Breast epithelium (tissue), 3 donors: Measurements from ENCODE around the gene PRLR.

Source experiments
- CTCF ChIP-seq, 3 donors: fragments of 450-650 bp; IDR thresholded peaks; one replicate each; pipeline ENCODE4 v1.5.1; 2016 to 2017; ENCODE audit warnings: antibody characterized with exemption in 3 of 3, mild to moderate bottlenecking in 3 of 3, moderate library complexity in 3 of 3
- POLR2A ChIP-seq: fragments of 450-650 bp; IDR thresholded peaks from one replicate; pipeline ENCODE4 v1.6.1; 2016; ENCODE audit warnings: antibody characterized with exemption, mild to moderate bottlenecking, moderate library complexity
- POLR2AphosphoS5 ChIP-seq, 3 donors: sonication (generic); formaldehyde crosslinking; IDR thresholded peaks; one replicate each; pipeline ENCODE4 v1.6.1; 2017; ENCODE audit warnings: antibody characterized with exemption in 3 of 3

- no peak for TF ChIP-seq POLR2A
- no peak for TF ChIP-seq POLR2AphosphoS5 (IDR thresholded peaks at IDR 0.05)
- no peak for TF ChIP-seq CTCF (IDR thresholded peaks at IDR 0.05)
Observed at GRCh38 chr5:35122819-35123218, 107.5 kb downstream of the PRLR start.
